Activated B cell treated with CpG ODN at 0.5 μM for 24 hours (primary cell): ENCODE results near the gene AP4S1. TPM values are rescaled to one million over a fixed set of nuclear protein-coding genes. Genes with fewer than 3 reads are reported as not detected.
"Not testable (repeated sequence)": the region's sequence is repeated elsewhere in the genome, so short reads cannot be mapped to it uniquely, and the experiment has no call there.

Source experiments
- ATAC-seq: fragments of 200-7000 bp; cut with Tn5 transposase; one replicate; pipeline ENCODE4 v1.10.0; 2021; ENCODE audit warnings: low read depth, mild to moderate bottlenecking, moderate library complexity
- CTCF ChIA-PET: fragments of 350-600 bp; sonication (Branson Sonifier 250); formaldehyde crosslinking; loops from one replicate; lab custom pipeline; 2021; ENCODE audit warnings: antibody characterized with exemption; lab: Charles Lee
- POLR2A ChIA-PET: fragments of 350-600 bp; sonication (Branson Sonifier 250); formaldehyde crosslinking; loops from one replicate; lab custom pipeline; 2021; ENCODE audit warnings: antibody characterized with exemption; lab: Charles Lee
- DNase-seq: peaks from one replicate; pipeline ENCODE4 v3.0.0; 2022
- H3K27ac Mint-ChIP-seq: one replicate; pipeline ENCODE4 v1.8.0; 2020; ENCODE audit warnings: mixed read lengths
- H3K27me3 Mint-ChIP-seq: one replicate; pipeline ENCODE4 v1.8.0; 2021; ENCODE audit warnings: mixed read lengths
- H3K36me3 Mint-ChIP-seq: one replicate; pipeline ENCODE4 v1.8.0; 2021; ENCODE audit warnings: low read depth, mixed read lengths
- H3K4me1 Mint-ChIP-seq: one replicate; pipeline ENCODE4 v1.8.0; 2021; ENCODE audit warnings: mixed read lengths
- H3K4me3 Mint-ChIP-seq: one replicate; pipeline ENCODE4 v1.8.0; 2020; ENCODE audit warnings: mild to moderate bottlenecking, mixed read lengths
- H3K9me3 Mint-ChIP-seq: one replicate; pipeline ENCODE4 v1.8.0; 2020; ENCODE audit warnings: mixed read lengths
- CTCF ChIP-seq: fragments of 200-600 bp; IDR thresholded peaks from one replicate; pipeline ENCODE4 v1.8.0; 2022; ENCODE audit warnings: antibody characterized with exemption, mild to moderate bottlenecking
- intact Hi-C: fragments of 100-400 bp; cut with micrococcal nuclease; formaldehyde crosslinking; loops from one replicate; pipeline ENCODE4 v1.15.1; 2024
- total RNA-seq: library from RNA; stranded (reverse); gene quantifications from 2 replicates; pipeline ENCODE4 v1.2.3, GENCODE V29; 2022

Gene AP4S1
- total RNA-seq, 1 donor from 2014 or later, result 14.8 TPM

- no peak overlapping the region for H3K4me3 Mint-ChIP-seq
- DNase-seq (no peak), ATAC-seq (no peak)
- ChIA-PET CTCF (no interaction called here), POLR2A (no interaction called here)
- peaks cover 5% of the 10 kb centered on the region for H3K4me1 Mint-ChIP-seq
- H3K27me3 Mint-ChIP-seq, result no peaks in the 10 kb centered on the region
- H3K36me3 Mint-ChIP-seq, result peaks cover 17% of the 10 kb centered on the region
- no peaks in the 10 kb centered on the region for H3K9me3 Mint-ChIP-seq
- TF ChIP-seq CTCF, result no peak
- intact Hi-C loops, result no loop called here
- H3K27ac Mint-ChIP-seq, result no peak overlapping the region
Measured at GRCh38 chr14:31036552-31036951, 11.1 kb downstream of the AP4S1 start.

- H3K9me3 Mint-ChIP-seq, result no peaks in the 10 kb centered on the region
- ChIA-PET POLR2A (no interaction called here), CTCF (interaction anchor here (0.6 kb wide), 1 partner anchor 1522 kb away, joined by 3 read pairs; no protein-coding TSS in a partner anchor)
- H3K4me3 Mint-ChIP-seq, result no peak overlapping the region
- H3K36me3 Mint-ChIP-seq, result peaks cover 16% of the 10 kb centered on the region
- peaks cover 1% of the 10 kb centered on the region for H3K4me1 Mint-ChIP-seq
- no peak for TF ChIP-seq CTCF
- no peak for DNase-seq
- intact Hi-C loops, result no loop called here
- no peak overlapping the region for H3K27ac Mint-ChIP-seq
- ATAC-seq, result no peak
- H3K27me3 Mint-ChIP-seq, result no peaks in the 10 kb centered on the region
Measured at GRCh38 chr14:31037709-31038221, 12.3 kb downstream of the AP4S1 start.

- ChIA-PET POLR2A (no interaction called here), CTCF (no interaction called here)
- DNase-seq (no peak), ATAC-seq (no peak)
- H3K4me3 Mint-ChIP-seq, result no peak overlapping the region
- H3K36me3 Mint-ChIP-seq, result peaks cover 14% of the 10 kb centered on the region
- H3K9me3 Mint-ChIP-seq, result no peaks in the 10 kb centered on the region
- no peaks in the 10 kb centered on the region for H3K4me1 Mint-ChIP-seq
- intact Hi-C loops, result no loop called here
- no peak for TF ChIP-seq CTCF
- H3K27me3 Mint-ChIP-seq, result no peaks in the 10 kb centered on the region
- H3K27ac Mint-ChIP-seq, result no peak overlapping the region
Measured at GRCh38 chr14:31038521-31039166, 13.2 kb downstream of the AP4S1 start.

GRCh38 chr14:31042300-31042699, 16.9 kb downstream of the AP4S1 start:
- no peaks in the 10 kb centered on the region for H3K27me3 Mint-ChIP-seq
- DNase-seq (no peak), ATAC-seq (no peak)
- H3K9me3 Mint-ChIP-seq, result no peaks in the 10 kb centered on the region
- H3K4me3 Mint-ChIP-seq, result no peak overlapping the region
- no peak overlapping the region for H3K27ac Mint-ChIP-seq
- POLR2A ChIA-PET, result no interaction called here
- TF ChIP-seq CTCF, result no peak
- peaks cover 7% of the 10 kb centered on the region for H3K36me3 Mint-ChIP-seq
- intact Hi-C loops, result no loop called here
- CTCF ChIA-PET, result no interaction called here
- peaks cover 4% of the 10 kb centered on the region for H3K4me1 Mint-ChIP-seq

GRCh38 chr14:31042893-31043292, 17.4 kb downstream of the AP4S1 start:
- H3K27ac Mint-ChIP-seq, H3K27me3 Mint-ChIP-seq, DNase-seq, H3K4me1 Mint-ChIP-seq, H3K36me3 Mint-ChIP-seq, CTCF ChIA-PET, H3K9me3 Mint-ChIP-seq, intact Hi-C loops, ATAC-seq, H3K4me3 Mint-ChIP-seq: not testable (repeated sequence)
- POLR2A ChIA-PET, result interaction anchor here (0.6 kb wide), 1 partner anchor 305 kb away, joined by 3 read pairs; no protein-coding TSS in a partner anchor
